Thyroid gland (tissue), 4 donors: ENCODE measurements around the gene MAD2L2. TPM values are rescaled to one million over a fixed set of nuclear protein-coding genes. Genes with fewer than 3 reads are reported as not detected.

Source experiments
- DNase-seq, 2 donors: peaks; one replicate each; pipeline ENCODE4 v3.0.0-alpha.2; 2019
- H3K27ac ChIP-seq, 3 donors: fragments of 200-600 bp; sonication (generic); 1 replicate in 2 of 3; 2 replicates in 1 of 3; pipeline ENCODE4 v1.5.1; 2016 to 2019; ENCODE audit warnings: mild to moderate bottlenecking in 1 of 3, moderate library complexity in 1 of 3
- H3K27me3 ChIP-seq: fragments of 200-600 bp; sonication (generic); one replicate; pipeline ENCODE4 v1.5.1; 2019
- H3K36me3 ChIP-seq, 2 donors: fragments of 200-600 bp; sonication (generic); one replicate each; pipeline ENCODE4 v1.5.1; 2016 to 2019
- H3K4me1 ChIP-seq, 2 donors: fragments of 200-600 bp; sonication (generic); one replicate each; pipeline ENCODE4 v1.5.1; 2017 to 2019
- H3K4me3 ChIP-seq, 3 donors: fragments of 200-600 bp; sonication (generic); replicated peaks in 1 of 3; 1 replicate in 2 of 3; 2 replicates in 1 of 3; pipeline ENCODE4 v1.5.1; 2016; ENCODE audit warnings: mild to moderate bottlenecking in 1 of 3
- H3K9me3 ChIP-seq: fragments of 200-600 bp; sonication (generic); one replicate; pipeline ENCODE4 v1.5.1; 2017
- POLR2A ChIP-seq, 2 donors: fragments of 450-650 bp; IDR thresholded peaks; one replicate each; pipeline ENCODE4 v1.6.1; 2017; ENCODE audit warnings: antibody characterized with exemption in 2 of 2, mild to moderate bottlenecking in 2 of 2, moderate library complexity in 1 of 2
- WGBS, 2 donors: methylation state at CpG; one replicate each; pipeline ENCODE4 v1.1.5; 2017; 5-methylcytosine and 5-hydroxymethylcytosine counted together
- intact Hi-C: fragments of 100-400 bp; cut with DNase I; formaldehyde crosslinking; loops from one replicate; pipeline ENCODE4 v1.15.1; 2023
- total RNA-seq, 4 donors: library from RNA; depleted of rRNA; stranded (reverse); fragments of >200 nt; gene quantifications; one replicate each; pipeline ENCODE4 v1.2.3, GENCODE V29; 2016
- TF ChIP-seq, protein P1 (sequence below), 6 experiments: fragments of 200-600 bp in 3 of 6; fragments of 450-650 bp in 3 of 6; sonication (generic) in 3 of 6; IDR thresholded peaks; one replicate each; pipeline ENCODE4 v1.5.1; 2016 to 2019; ENCODE audit warnings: antibody characterized with exemption in 6 of 6, mild to moderate bottlenecking in 2 of 6, inconsistent platforms in 1 of 6, moderate library complexity in 1 of 6

MAD2L2 gene
- total RNA-seq, 4 donors from 2014 or later: 12.0 to 43.9 (median 21.5) TPM

DNA sequence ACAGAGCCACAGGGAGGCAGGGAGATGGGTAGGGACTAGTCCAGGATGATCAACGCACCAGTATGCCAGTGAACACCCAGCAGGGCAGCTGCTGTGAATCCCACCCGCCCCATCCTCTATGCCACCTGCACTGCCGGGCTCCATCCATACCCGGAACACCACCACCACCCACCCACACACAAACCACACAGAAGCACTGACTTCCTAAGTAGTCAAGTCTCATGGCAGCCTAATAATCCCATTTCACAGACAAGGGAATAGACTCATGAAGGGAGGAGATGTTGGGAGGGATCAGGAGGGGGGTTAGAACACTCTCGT is 16.9 kb upstream of the MAD2L2 start:
- no peak overlapping the region for H3K27ac ChIP-seq
- H3K27me3 ChIP-seq: no peaks in the 10 kb centered on the region
- H3K9me3 ChIP-seq: no peaks in the 10 kb centered on the region
- H3K4me1 ChIP-seq: no peaks in the 10 kb centered on the region
- DNase-seq: no peak
- H3K4me3 ChIP-seq: no peak overlapping the region
- no peaks in the 10 kb centered on the region for H3K36me3 ChIP-seq
- no peak for TF ChIP-seq POLR2A (IDR thresholded peaks at IDR 0.05)
- TF ChIP-seq, protein P1, sequence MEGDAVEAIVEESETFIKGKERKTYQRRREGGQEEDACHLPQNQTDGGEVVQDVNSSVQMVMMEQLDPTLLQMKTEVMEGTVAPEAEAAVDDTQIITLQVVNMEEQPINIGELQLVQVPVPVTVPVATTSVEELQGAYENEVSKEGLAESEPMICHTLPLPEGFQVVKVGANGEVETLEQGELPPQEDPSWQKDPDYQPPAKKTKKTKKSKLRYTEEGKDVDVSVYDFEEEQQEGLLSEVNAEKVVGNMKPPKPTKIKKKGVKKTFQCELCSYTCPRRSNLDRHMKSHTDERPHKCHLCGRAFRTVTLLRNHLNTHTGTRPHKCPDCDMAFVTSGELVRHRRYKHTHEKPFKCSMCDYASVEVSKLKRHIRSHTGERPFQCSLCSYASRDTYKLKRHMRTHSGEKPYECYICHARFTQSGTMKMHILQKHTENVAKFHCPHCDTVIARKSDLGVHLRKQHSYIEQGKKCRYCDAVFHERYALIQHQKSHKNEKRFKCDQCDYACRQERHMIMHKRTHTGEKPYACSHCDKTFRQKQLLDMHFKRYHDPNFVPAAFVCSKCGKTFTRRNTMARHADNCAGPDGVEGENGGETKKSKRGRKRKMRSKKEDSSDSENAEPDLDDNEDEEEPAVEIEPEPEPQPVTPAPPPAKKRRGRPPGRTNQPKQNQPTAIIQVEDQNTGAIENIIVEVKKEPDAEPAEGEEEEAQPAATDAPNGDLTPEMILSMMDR (IDR thresholded peaks at IDR 0.05): no peak
- intact Hi-C loops: no loop called here
- 75 to 81% methylated on average over 5 of the region's 5 CpGs for WGBS, 2 donors

DNA sequence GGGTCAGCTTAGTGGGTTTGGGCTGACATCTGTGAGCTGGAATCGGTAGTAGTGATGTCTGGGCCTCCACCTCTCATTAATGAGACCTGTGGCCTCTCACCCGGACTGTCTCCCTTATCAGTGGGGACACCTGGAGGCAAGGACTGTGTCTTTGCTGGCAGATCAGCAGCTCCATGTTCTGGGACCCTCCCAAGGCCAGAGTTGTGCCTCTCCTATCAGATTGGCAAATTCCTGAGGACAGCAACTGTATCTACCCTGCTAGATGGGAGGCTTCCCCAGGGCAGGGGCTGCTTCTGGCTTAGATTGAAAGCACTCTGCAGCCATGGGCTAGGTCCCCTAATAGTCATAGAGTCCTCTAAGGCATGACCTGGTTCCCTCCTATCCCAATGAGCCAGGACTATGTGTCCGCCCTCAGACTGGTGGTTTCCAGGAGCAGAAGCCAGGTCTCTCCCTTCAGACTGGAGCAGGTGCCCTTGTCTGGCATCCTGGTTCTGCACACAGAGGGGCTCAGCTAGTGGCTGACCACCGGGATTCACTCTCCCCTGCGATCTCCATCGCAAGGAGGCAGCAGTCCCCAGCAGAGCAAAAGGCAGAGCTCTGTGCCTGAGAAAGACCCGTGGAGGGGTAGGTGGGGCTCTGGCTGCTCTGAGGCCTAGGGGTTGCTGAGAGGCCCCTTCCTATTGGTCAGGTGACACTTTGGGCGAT is 16.4 kb upstream of the MAD2L2 start:
- Histone ChIP-seq H3K27me3 (no peaks in the 10 kb centered on the region), H3K4me1 (no peaks in the 10 kb centered on the region), H3K9me3 (no peaks in the 10 kb centered on the region), H3K27ac (no peak overlapping the region), H3K36me3 (no peaks in the 10 kb centered on the region), H3K4me3 (no peak overlapping the region)
- 63 to 80% methylated on average over 7 to 8 of the region's 8 CpGs for WGBS, 2 donors
- DNase-seq: no peak
- TF ChIP-seq, protein P1 (IDR thresholded peaks at IDR 0.05): no peak
- no peak for TF ChIP-seq POLR2A (IDR thresholded peaks at IDR 0.05)
- intact Hi-C loops: no loop called here

DNA sequence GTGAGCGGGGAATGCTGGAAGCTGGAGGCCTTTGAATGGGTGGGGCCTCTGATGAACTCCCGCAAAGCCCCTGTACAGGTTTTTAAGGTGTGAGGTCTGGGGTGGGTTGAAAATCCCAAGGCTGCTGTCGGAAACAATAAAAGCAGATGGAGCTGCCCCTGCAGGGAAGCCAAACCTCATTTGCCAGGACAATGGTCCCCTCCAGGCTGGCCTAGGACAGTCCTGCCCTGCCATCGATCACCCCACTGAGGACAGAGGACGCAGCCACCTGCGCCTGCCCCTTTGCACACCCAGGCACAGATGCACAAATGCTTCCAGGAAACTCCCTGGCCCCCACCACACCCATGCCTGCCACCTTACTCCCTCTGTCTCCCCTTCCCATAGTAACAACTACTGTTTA is 14.9 kb upstream of the MAD2L2 start:
- peaks cover 2% of the 10 kb centered on the region for H3K27me3 ChIP-seq
- intact Hi-C loops: no loop called here
- H3K4me3 ChIP-seq: no peak overlapping the region
- H3K9me3 ChIP-seq: no peaks in the 10 kb centered on the region
- DNase-seq: no peak
- H3K36me3 ChIP-seq: no peaks in the 10 kb centered on the region
- WGBS, 2 donors: 77 to 82% methylated on average over 6 of the region's 6 CpGs
- peaks cover 0 to 13% of the 10 kb centered on the region in 2 donors for H3K4me1 ChIP-seq
- H3K27ac ChIP-seq: no peak overlapping the region
- TF ChIP-seq, protein P1 (IDR thresholded peaks at IDR 0.05): no peak
- TF ChIP-seq POLR2A (IDR thresholded peaks at IDR 0.05): no peak

DNA sequence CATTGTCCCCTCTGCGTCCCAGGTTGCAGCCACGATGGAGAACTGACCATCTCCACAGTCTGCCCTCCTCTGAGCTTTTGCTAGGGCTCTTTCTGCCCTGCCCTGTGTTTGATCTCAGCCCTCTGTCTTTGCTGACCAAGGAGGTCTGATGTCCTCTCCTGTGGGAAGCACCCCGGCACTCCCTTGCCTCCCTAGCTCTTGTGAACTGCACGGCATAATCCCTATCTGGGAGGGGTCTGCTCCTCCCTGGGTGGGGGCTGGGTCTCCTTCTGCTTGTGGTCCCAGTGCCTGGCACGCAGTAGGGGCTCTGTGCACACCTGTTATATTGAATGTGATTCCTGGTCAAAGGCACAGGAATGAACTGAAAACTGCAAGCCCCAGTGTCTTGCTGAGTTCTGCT is 13.0 kb upstream of the MAD2L2 start:
- Histone ChIP-seq H3K9me3 (no peaks in the 10 kb centered on the region), H3K4me3 (no peak overlapping the region), H3K27ac (no peak overlapping the region), H3K27me3 (peaks cover 16% of the 10 kb centered on the region), H3K36me3 (no peaks in the 10 kb centered on the region), H3K4me1 (peaks cover 0 to 22% of the 10 kb centered on the region in 2 donors)
- intact Hi-C loops: no loop called here
- TF ChIP-seq, protein P1 (IDR thresholded peaks at IDR 0.05): no peak
- TF ChIP-seq POLR2A (IDR thresholded peaks at IDR 0.05): no peak
- WGBS, 2 donors: 68 to 70% methylated on average over 5 of the region's 5 CpGs
- DNase-seq: no peak

DNA sequence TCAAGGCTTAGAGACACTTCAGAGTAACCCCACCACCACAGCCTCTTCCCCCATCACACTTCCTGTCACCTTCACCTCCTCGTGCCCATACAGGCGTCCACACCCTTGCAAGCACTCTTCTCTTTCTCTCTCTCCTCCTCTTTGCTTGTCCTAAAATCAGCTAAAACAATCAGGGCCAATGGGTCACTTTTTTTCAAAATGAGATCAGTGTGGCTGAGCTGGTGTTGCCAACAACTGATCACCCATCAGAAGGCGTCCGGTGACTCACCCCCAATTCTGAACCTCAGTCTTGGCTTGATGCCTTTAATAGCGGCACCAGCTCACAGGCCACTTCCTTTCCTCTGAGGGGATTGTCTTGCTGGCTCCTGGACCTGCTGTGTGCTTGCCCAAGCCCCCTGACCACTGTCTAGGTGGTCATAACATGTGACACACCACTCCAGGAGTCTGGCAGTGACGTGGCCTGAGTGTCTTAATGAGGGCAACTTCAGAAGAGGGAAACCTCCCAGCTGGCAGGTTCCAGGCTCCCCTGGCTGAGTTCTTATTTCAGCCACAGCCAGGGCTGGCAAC is 12.2 kb upstream of the MAD2L2 start:
- DNase-seq: no peak
- 29 to 36% methylated on average over 6 of the region's 6 CpGs for WGBS, 2 donors
- Histone ChIP-seq H3K4me1 (peaks cover 0 to 22% of the 10 kb centered on the region in 2 donors), H3K27ac (no peak overlapping the region), H3K27me3 (peaks cover 16% of the 10 kb centered on the region), H3K36me3 (no peaks in the 10 kb centered on the region), H3K9me3 (no peaks in the 10 kb centered on the region), H3K4me3 (no peak overlapping the region)
- TF ChIP-seq POLR2A (IDR thresholded peaks at IDR 0.05): no peak
- TF ChIP-seq, protein P1 (IDR thresholded peaks at IDR 0.05): no peak
- intact Hi-C loops: no loop called here
